GM21515 (cell line): Measurements from ENCODE around the gene ITFG1.

Experiments used
- ATAC-seq: cut with Tn5 transposase; IDR thresholded peaks from one replicate; pipeline ENCODE4 v1.9.1; 2021; ENCODE audit not compliant: unreplicated experiment

ITFG1 gene

DNA sequence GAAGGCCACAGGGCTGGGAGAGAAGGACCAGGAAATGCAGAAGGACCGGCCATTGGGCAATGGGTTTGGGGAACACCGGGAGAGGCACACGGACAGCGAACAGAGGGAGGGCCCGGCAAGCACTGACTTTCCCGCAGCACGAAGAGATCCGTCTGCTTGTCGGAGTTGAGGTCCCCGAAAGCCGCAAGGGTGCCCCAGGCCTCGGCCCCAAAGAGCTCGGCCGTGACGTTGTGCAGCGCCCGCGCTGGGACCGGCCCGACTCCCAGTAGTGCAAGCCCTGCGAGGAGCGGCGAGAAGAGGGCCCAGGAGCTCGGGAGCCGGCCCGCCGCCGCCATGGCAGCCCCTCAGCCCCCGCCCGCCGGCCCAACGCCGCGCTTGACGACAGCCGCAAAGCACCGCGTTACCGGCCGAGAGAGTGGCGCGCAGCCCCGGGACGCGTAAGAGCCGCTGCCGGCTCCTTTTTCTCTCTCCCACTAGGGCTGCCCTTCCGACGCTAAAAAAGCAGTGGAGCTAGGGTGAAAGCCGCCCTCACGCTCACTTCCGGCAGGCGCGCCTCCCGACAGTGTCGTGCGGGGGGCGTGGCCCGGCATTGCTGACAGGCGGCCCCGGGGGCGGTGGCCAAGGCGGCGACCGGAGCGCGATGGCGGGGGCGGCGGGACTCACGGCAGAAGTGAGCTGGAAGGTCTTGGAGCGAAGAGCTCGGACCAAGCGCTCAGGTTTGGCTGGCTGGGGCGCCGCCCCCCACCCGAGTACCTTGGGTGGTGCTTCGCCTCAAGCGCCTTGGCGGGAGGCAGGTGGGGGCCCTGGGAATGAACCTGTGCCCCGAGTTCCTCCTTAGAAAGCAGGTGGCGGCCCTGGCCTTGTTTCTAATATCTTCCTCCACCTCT, at the start of gene ITFG1, which contains the start of gene PHKB:
ITFG1 (minus strand) TSS at position 353 of the 887 bp plus-strand sequence; CDS start at position 335, 18 bp downstream.
PHKB (plus strand) TSS at position 621 of the 887 bp plus-strand sequence; CDS start at position 641, 20 bp downstream.
- ATAC-seq, result peak; percentile 77

DNA sequence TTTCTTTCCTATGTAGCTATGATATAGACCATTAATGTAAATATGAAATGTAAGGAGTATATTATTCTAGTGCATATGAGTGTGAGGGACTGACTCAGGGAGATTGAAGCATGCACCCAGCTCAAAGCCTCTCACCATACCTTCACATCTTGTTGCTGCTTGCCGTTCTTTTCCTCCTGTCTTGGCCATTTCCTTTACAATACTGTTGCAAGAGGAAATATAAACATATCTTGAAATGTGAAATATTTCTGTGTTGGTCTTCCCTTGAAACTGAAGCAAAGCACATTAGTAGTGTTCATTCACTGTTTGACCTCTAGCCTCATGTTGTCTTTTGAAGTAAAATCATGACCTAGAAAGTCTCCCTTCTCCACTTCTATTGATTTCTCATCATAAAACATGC, 46.8 kb upstream of the ITFG1 start:
- ATAC-seq, result no peak

DNA sequence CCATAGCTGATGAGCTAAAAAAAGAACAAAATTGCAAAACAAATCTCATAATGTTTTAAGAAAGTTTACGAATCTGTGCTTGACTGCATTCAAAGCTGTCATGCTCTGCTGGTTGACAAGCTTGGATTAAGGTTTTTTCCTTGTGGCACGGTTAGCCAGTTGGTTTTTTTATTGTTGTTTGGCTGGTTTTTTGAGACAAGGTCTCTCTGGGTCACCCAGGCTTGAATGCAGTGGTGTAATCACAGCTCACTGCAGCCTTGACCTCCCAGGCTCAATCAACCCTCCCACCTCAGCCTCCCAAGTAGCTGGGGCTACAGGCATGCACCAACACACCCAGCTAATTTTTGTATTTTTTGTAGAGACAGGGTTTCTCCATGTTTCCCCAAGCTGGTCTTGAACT, 45.9 kb upstream of the ITFG1 start:
- no peak for ATAC-seq

DNA sequence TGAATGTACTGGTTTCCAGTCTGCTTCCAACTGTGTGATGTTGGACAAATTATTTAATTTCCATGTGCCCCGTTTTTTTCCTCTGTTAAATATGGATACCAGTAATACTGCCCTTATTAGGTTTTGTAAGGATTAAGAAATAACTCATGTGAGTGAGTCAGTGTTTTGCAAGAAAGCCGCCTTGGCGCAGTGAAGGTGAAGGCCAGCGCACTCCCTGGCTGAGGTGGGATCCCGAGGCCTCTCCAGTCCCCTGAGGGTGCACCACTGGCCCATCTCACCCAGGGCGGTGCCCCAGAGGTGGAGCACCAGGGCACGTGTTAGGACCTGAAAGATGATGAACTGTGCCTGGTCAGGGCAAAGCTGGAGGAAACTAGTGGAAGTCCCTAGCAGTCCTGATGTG, 43.7 kb upstream of the ITFG1 start:
- no peak for ATAC-seq

DNA sequence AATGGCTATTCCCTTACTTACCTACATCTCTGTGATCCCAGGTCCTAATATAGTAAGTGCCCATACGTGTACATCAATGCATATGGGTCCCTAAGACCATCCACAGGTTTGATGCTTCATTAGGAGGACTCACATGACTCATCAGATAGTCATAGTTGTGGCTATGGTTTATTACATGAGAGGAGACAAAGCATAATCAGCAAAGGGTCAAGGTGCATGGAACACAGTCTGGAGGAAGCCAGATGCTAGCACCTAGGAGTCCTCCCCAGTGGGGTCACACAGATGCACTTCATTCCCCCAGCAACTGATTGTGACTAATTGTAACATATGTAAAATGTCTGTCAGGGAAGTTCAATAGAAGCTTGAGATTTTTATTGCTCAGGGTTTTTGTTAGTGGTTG, 43.1 kb upstream of the ITFG1 start:
- no peak for ATAC-seq

DNA sequence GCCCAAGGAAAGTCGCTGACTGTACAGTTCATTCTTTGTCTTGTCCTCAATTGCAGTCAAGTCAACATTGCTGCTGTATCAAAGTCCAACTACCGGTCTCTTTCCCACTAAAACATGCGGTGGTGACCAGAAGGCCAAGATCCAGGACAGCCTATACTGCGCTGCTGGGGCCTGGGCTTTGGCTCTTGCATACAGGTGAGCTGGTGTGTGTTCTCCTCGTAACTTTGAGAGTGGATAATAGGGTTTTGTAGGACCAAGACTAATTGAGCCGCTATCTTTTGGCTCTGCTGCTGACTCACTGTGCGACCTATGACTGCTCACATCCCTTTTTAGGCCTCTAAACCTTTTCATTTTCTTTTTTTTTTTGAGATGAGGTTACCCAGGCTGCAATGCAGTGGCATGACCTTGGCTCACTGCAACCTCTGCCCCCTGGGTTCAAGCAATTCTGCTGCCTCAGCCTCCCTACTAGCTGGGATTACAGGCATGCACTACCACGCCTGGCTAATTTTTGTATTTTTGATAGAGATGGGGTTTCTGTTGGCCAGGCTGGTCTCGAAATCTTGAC, 38.9 kb upstream of the ITFG1 start:
- ATAC-seq, result no peak

DNA sequence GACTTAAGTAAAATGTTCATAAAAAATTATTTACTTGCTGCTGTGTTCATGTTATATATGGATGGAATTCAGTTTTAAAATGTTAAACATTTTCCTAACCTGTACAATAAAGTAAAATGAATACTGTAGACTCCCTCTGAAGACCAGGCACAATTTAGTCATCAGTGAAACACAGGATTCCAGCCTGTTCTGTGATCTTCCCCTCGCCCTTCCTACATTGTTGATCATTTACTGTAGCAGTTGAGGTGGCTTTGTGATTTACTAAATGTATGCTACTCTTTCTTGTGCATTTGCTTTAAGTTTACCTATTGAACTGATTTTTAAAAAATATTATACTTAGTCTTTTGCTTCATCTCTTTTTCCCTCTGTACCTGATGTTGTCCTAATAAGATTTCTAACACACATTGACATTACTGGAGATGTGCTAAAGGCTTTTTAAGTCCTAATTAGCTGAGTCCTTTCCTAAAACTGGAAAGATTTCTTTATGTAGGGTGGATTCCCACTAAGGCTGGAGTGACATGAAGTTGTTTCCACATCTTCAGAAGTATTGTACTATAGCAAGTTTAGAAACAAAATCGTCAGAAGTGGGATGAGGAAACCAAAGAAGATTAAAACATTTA, 38.3 kb upstream of the ITFG1 start:
- ATAC-seq, result no peak

DNA sequence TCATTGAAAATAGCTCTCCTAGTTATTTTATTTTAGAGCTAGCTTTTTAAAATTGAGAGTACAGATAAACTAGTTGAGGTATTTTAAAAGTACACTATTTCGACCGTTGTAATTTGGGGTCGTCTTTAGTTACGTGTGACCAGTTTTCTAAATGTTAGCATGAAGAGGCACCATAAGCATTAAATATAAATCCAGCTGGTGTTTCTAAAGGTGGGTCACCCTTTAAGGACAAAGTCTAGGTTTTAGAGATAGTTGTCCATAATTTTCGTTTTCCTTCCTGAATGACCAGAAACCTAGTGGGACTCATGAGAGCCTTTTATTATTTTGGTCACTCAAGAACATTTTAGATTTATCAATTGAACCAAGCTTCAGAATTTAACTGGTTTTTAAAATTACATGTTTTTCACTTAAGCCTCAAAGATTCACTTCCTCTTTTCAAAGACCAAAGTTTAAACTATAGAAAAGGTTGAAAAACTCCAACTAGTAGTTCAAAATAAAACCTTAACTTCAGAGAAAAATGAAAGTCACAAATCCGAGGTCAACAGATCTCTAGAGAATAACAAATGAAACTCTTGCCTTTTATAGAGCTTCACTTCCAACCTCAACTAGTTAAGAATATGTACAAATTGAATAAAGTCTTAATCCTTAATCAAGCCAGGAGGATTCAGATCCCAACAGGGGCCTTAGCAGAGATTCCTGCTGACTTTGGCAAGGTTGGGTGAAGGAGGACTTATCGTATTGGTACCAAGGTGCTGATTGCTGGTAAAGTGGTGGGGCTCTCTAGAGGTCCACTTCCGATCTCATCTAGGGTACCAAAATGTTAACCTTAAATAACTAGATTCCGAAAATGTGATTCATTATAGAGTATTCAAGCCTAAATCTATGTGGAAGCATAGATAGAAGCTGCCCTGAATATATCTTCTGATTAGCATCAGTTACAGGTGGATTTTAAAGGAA, 32.8 kb upstream of the ITFG1 start:
- peak; percentile 73 for ATAC-seq

DNA sequence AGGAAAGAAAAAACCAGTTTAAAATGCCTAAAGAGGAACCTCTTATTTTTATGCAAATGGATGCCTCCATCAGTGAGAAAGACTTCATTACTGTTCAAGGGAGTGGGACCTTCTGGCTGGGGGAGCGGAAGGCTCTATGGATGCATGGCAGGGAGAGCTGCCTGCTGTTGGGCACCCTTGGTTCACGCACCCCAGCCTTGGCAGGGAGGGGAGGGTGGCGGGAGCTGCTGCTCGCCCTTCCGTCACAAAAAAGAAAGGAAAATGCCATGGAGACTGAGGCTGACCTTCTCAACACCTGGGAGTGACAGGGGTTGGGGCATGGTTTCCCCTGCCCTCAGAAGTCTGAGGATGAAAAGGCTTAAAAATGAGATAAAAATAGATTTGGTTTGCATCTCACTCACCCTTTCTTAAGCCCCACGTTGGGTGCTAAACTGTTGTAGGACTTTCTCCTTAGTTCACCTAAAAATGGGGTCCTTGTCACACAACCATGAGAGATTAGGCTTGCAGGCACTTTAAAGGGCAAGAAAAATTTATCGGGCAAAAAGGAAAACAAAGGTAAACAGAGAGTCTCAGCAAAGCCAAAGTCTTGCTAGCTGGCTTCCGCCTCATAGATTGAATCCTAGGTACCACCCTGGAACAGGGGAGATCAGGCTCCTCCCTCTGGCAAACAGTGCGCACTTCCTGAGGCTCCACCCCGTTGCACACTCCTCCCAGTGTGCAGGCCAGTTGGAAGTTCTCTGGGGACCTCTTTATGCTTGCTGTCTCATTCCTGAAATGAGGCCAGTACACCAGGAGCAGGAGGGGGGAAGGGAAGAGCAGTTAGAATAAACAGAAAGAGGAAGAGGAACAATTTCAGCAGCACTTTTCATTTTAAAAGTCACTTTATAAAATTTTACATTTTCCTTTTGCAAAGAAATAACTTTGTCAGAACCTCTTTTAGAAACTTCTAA, 31.8 kb upstream of the ITFG1 start:
- ATAC-seq, result peak; percentile 48

DNA sequence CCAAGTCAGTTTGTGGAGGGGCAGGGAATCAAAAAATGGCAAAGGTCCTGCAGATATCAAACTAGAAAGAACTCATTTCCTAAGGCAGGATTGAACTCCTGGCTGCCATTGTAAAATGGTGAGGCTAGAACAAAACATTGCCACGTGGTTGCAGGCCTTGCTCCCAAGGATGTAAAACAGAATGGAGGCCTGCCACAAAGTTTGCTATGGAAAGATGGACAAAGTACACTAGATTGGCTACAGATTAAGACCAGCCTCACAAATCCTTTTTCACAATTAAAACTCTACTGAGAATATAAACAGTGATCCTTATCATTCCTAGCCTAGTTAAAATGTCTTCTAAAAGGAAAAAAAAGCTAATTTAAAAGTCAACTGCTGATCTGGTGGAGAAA, 31.2 kb upstream of the ITFG1 start:
- ATAC-seq, result no peak

DNA sequence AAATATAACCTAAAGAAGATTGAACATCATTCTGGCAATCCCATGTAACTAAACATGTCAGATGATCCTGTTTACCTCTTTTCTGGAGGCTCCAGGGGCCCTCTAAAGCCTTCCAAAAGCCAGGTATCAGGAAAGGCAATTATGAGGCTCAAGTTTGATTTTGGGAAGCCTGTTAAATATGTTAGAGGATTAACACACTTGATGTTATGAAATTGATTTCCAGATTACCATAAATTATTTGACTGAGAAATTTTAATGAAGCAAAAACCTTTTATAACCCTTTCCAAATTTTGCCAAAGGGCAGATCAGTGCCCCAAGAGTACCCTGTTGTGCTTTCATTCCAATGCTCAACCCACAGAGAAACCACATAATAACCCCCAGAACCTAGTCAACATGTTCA, 29.6 kb upstream of the ITFG1 start:
- no peak for ATAC-seq

DNA sequence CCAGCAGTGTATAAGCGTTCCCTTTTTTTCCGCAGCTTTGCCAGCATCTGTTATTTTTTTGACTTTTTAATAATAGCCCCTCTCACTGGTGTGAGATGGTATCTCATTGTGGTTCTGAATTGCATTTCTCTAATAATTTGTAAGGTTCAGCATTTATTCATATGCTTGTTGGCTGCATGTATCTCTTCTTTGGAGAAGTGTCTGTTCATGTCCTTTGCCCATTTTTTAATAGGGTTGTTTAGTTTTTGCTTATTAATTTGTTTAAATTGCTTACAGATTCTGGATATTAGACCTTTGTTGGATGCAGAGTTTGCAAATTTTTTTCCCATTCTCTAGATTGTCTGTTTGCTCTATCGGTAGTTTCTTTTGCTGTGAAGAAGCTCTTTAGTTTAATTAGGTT, 27.2 kb upstream of the ITFG1 start:
- no peak for ATAC-seq

DNA sequence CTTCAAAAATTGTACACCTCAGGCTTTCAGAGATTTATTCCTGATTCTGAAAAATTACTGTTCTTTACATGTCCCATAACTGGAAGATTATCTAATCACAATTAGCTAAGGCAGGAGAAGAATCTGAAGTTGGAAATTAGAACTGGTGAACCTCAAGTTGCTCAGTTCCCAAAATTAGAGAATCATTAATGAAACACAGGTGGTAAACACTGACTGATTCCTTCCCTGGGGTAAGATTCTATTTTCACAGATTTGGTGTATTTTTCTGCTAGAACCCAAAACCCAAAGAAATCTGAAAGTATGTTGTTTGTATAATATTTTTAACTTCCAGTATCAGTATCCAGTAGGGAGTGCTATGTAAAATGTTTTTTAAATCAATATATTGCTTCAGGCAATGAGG, 26.0 kb upstream of the ITFG1 start:
- no peak for ATAC-seq

DNA sequence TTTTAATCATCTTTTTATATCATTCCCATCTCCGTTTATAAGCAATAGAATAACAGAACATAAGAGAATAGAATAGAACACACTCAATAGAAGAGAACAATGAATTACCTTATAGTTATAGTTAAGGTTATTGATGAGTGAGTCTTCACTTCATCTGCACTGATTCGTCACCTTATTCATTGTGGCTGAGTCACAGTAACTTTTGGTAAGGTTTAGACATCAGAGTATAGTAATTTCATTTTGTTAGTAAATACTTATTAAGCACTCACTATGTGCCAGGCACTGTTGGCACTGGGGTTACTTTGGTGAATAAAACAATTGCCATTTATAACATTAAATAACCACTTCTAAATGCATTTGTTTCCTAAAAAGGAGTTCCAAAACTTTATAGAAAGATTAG, 22.8 kb upstream of the ITFG1 start:
- ATAC-seq, result no peak

DNA sequence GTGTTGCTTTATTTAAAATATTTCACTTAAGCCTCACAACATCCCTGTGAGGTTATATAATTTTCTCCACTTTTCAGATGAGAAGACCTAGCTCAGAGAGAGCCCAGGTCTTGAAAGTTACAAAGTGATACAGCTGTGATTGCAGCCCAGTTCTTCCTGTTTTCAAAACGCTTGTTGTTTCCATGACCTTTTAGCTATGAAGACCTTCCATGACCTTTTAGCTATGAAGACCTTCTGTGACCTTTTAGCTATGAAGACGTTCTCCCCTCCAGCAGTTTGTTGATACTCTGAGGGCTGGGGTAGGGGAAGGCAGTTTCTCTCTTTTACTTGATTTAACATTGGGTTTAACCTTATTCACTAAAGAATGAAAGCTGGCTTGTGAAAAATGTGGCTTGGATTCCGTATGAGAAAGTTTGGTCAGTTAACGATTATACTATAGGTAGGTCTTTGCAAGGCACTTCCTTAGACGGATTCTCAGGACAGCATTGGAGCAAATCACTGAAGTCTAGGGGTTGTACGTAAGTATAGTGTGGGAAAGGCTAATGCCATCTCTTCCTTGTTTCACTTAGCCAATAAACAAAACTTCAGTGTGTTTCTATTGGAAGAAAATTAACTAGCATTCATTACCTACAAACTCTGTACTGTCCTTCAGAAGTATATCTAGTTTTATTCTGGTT, 21.0 kb upstream of the ITFG1 start:
- no peak for ATAC-seq

DNA sequence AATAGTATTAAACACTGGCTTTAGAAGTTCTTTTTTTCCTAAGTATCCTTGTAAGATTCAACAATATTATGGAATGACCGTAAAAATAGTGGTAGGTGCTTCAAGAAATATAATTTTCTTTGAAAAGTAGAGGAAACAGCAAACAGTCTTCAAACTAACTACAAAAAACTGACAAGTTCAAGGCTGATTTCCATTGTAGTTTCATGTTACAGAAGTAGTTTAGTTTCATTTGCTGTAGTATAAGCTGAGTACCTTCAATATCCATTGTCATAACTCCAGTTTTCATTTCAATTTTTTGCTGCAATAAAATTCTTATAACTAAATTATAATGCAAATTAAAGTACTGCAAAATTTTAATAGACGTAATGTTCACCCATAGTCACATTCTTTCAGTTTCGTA, 19.5 kb upstream of the ITFG1 start:
- ATAC-seq, result no peak

DNA sequence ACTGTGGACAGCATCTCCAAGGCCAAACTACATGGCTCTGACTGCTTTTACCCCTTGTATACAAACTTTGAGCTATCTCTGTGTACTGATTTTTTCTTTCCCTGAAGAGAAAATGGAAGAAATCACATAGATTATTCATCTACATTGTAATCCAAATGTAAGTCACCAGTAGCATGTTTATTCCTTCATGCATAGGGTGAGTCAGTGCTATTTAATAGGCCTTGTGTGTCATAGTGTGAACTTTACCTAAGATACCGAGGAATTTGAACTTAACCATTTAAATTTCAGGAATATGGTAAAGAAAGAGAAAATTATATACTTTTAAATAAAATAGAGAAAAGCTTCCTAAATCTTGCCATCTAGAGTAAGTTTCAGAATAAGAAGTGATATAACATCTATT, 16.8 kb upstream of the ITFG1 start:
- no peak for ATAC-seq

DNA sequence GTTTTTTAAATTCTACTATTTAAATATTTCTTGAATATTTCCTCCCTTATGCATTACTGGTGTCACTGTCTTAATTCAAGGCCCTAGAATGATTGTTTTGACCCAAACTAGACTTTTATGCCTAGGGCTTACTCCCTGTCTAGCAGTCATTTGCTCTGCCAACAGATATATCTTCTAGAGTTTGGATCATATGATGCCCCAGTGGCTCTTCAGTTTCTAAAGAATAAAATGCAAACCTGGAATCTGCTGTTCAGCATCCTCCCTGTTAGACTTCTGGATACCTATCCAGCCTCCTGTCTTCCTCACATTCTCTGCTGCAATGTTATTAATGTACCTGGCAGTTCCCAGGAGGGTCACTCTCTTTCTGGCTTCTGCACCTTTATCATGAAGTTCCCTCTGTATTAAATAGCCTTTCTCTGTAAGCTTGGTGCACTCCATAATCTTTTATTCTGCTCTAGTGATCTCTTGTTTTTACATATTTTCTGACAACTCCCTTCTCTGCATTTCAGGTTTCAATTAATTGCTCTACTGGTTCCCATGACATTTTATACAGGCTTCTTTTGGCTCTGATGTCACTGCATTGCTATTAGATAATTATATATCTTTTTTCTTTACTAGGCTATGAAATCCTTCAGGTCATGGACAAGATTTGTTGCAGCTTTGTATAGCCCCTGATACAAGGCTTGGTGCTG, 15.9 kb upstream of the ITFG1 start:
- no peak for ATAC-seq

DNA sequence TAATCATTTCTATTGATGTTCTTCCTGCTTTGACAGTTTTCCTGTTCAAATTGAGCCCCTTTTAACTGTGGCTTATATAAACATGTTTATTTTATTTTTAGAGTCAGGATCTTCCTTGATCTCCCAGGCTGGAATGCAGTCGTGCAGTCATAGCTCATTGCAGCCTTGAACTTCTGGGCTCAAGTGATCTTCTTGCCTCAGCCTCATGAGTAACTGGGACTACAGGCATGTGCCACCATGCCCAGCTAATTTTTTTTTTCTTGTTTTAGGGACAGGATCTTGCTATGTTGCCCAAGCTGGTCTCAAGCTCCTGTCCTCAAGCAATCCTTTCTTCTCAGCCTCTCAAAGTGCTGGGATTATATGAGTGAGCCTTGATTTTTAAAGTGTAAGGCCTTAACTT, 14.9 kb upstream of the ITFG1 start:
- ATAC-seq, result no peak
